Fibroblast of villous mesenchyme (primary cell): ENCODE measurements around the gene NENF. TPM values are rescaled to one million over a fixed set of nuclear protein-coding genes. Genes with fewer than 3 reads are reported as not detected.

Experiments used
- DNase-seq: peaks from one replicate; pipeline ENCODE4 v3.0.0-alpha.2; 2010; ENCODE audit warnings: low read depth
- H3K4me3 ChIP-seq: 2 replicates; pipeline ENCODE4 v1.5.1; 2011; ENCODE audit warnings: low read depth, mild to moderate bottlenecking, low read length
- CTCF ChIP-seq: IDR thresholded peaks from 2 replicates; pipeline ENCODE4 v1.5.1; 2012; ENCODE audit warnings: low read depth, mild to moderate bottlenecking, low read length; ENCODE audit not compliant: insufficient read depth
- total RNA-seq: library from RNA; depleted of rRNA; stranded (reverse); fragments of >200 nt; gene quantifications from 2 replicates; pipeline ENCODE4 v1.2.3, GENCODE V29; 2012

NENF gene
- total RNA-seq, 1 donor, result 26.8 TPM

GRCh38 chr1:212491454-212491853 lies 58.7 kb downstream of the NENF start:
- no peak for DNase-seq
- no peak for TF ChIP-seq CTCF
- no peak overlapping the region for H3K4me3 ChIP-seq

Other genes with a start within 250 kb of the NENF start
- gene PPP2R5A, start 147.5 kb upstream of the NENF start, total RNA-seq, result 21.9 and 29.4 TPM in 2 replicates
- 8.1 and 11.2 TPM in 2 replicates for gene PACC1, start 18.0 kb upstream of the NENF start, total RNA-seq
- gene ATF3, start 175.8 kb downstream of the NENF start, total RNA-seq, result 12.9 and 20.3 TPM in 2 replicates